PC-3 (cell line): ENCODE data around the gene KDM6B.

Source experiments
- CTCF ChIP-seq: fragments of 300-600 bp; sonication (generic); conservative IDR thresholded peaks from 2 replicates; pipeline ENCODE4 v1.5.1; 2017; ENCODE audit warnings: antibody characterized with exemption, low read depth, mild to moderate bottlenecking, low read length
- EZH2phosphoT487 ChIP-seq: fragments of 300-600 bp; sonication (generic); IDR thresholded peaks from 2 replicates; pipeline ENCODE4 v1.6.1; 2018; ENCODE audit warnings: mild to moderate bottlenecking, antibody characterized with exemption, low read length, borderline replicate concordance

- no peak for TF ChIP-seq CTCF
- no peak for TF ChIP-seq EZH2phosphoT487
Observed at GRCh38 chr17:7882629-7883028, 48.6 kb downstream of the KDM6B start.
